ENCODE measurements around the gene POLN.
"Not testable (repeated sequence)": the region's sequence is repeated elsewhere in the genome, so short reads cannot be mapped to it uniquely, and the experiment has no call there.

The POLN gene

GRCh38 chr4:2045518-2045951 lies 196.4 kb downstream of the POLN start:
- Mint-ChIP-seq H3K4me3 (no peak overlapping the region), H3K27ac (no peak overlapping the region), H3K27me3 (peaks cover 79% of the 10 kb centered on the region), H3K36me3 (no peaks in the 10 kb centered on the region), H3K9me3 (no peaks in the 10 kb centered on the region), H3K4me1 (peaks cover 5% of the 10 kb centered on the region)
- CTCF ChIA-PET, result no interaction called here
- DNase-seq, result no peak

GRCh38 chr4:2044542-2045517 lies 197.1 kb downstream of the POLN start:
- Mint-ChIP-seq H3K27me3 (peaks cover 79% of the 10 kb centered on the region), H3K4me1 (peaks cover 9% of the 10 kb centered on the region), H3K9me3 (no peaks in the 10 kb centered on the region), H3K27ac (no peak overlapping the region), H3K4me3 (no peak overlapping the region), H3K36me3 (no peaks in the 10 kb centered on the region)
- DNase-seq, result no peak
- CTCF ChIA-PET, result no interaction called here

DNA sequence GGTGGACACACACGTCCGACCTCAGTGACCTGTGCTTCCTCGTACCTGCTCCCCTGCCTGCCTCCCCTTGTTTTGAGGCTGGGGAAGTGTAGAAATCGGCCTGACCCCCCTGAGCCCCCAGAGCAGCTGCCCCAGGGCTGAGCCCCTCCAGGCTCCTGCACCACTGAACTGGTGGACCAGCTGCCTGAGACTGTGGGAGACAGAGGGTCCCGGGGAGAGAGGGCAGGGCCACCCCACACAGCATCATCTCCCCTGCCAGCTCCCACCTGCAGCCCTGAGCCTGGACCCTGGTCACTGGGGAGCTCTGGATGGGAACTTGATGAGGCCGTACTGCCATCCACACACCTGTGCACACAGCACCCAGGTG lies 197.8 kb downstream of the POLN start:
- CTCF ChIA-PET, result no interaction called here
- no peaks in the 10 kb centered on the region for H3K36me3 Mint-ChIP-seq
- H3K9me3 Mint-ChIP-seq, result no peaks in the 10 kb centered on the region
- peaks cover 84% of the 10 kb centered on the region for H3K27me3 Mint-ChIP-seq
- peaks cover 11% of the 10 kb centered on the region for H3K4me1 Mint-ChIP-seq
- peak overlapping the region; percentile 26 for H3K4me3 Mint-ChIP-seq
- H3K27ac Mint-ChIP-seq, result no peak overlapping the region
- no peak for DNase-seq

DNA sequence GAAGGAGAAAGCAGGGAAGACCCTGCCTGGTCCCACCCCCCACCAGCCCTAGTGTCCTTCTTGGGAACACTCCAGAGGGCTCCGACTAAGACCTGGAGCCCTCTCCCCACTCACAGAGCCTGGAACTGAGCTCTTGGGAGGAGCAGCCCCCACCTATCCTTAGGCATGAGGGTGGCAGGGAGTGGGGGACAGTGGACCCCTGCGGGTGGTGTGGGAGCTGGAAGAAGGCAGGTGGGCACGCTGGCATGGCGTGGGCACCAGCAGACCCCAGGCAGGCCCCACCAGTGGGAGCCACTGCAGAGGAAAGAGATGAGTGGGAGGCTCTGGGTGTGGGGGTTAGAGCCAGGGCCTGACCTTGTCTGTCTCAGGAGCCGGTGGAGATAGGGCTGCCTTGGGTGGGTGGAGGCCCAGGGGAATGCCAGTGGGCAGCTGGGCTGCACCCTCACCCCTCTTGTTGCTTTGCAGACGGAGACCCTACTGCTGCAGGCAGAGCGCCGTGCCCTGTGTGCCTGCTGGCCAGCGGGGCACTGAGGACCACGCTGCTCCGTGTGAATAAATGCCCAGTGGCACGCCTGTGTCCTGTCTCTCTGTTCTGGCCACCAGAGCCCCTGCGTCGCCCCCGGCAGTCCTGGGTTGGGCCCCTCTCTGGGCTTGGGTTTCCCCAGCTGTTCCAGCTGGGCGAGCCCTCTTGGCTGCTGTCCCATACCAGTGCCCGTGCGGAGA lies 198.4 kb downstream of the POLN start:
- Mint-ChIP-seq H3K27ac (no peak overlapping the region), H3K4me1 (peaks cover 11% of the 10 kb centered on the region), H3K4me3 (peak overlapping the region; percentile 78), H3K36me3 (no peaks in the 10 kb centered on the region), H3K27me3 (peaks cover 85% of the 10 kb centered on the region), H3K9me3 (no peaks in the 10 kb centered on the region)
- DNase-seq, result no peak
- CTCF ChIA-PET, result no interaction called here

DNA sequence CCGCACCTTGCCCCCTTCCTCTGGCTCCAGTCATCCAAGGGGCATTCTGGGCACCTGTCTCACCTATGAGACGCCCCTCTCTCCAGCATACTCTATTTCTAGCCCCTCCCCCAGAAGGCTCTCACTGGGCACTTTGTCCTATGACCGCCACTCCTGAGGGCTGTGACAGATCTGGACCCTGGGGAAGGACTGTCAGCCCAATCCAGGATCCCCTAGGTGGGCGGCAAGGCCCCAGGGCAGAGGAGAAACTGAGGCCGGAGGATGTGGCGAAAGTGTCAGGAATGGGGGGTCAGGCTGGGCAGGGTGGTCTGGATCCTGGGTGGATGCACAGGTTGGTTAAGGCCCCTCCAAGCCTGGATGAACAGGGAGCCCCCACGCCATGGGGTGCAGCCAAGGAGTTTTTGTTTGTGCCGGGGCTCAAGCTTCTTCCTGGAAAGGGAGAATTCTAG lies 198.9 kb downstream of the POLN start:
- CTCF ChIA-PET, result no interaction called here

GRCh38 chr4:2042204-2042946 lies 199.5 kb downstream of the POLN start:
- Mint-ChIP-seq H3K4me1 (peaks cover 11% of the 10 kb centered on the region), H3K4me3 (peak overlapping the region; percentile 78), H3K27ac (peak overlapping the region; percentile 42), H3K27me3 (peaks cover 77% of the 10 kb centered on the region), H3K9me3 (no peaks in the 10 kb centered on the region), H3K36me3 (no peaks in the 10 kb centered on the region)
- CTCF ChIA-PET, result no interaction called here
- DNase-seq, result peak; percentile 65

More for the DNA sequence above, 198.9 kb downstream of the POLN start:
- DNase-seq, result no peak
- Mint-ChIP-seq H3K27me3 (peaks cover 83% of the 10 kb centered on the region), H3K36me3 (no peaks in the 10 kb centered on the region), H3K4me1 (peaks cover 11% of the 10 kb centered on the region), H3K4me3 (peak overlapping the region; percentile 78), H3K9me3 (no peaks in the 10 kb centered on the region), H3K27ac (peak overlapping the region; percentile 42)

- Mint-ChIP-seq H3K27me3 (peaks cover 77% of the 10 kb centered on the region), H3K27ac (no peak overlapping the region)
- CTCF ChIA-PET, result no interaction called here
Observed at GRCh38 chr4:2041239-2042130, 200.4 kb downstream of the POLN start.

GRCh38 chr4:2040391-2041238 lies 201.3 kb downstream of the POLN start:
- Mint-ChIP-seq H3K4me3 (peak overlapping the region; percentile 24), H3K27ac (no peak overlapping the region), H3K4me1 (peaks cover 11% of the 10 kb centered on the region), H3K36me3 (no peaks in the 10 kb centered on the region), H3K9me3 (no peaks in the 10 kb centered on the region), H3K27me3 (peaks cover 73% of the 10 kb centered on the region)
- CTCF ChIA-PET, result no interaction called here
- no peak for DNase-seq

More at GRCh38 chr4:2041239-2042130, 200.4 kb downstream of the POLN start:
- Mint-ChIP-seq H3K4me1 (peaks cover 11% of the 10 kb centered on the region), H3K4me3 (peak overlapping the region; percentile 75), H3K36me3 (no peaks in the 10 kb centered on the region), H3K9me3 (no peaks in the 10 kb centered on the region)
- DNase-seq, result peak; percentile 91

GRCh38 chr4:2036866-2037265 lies 205.1 kb downstream of the POLN start:
- Mint-ChIP-seq H3K9me3 (no peaks in the 10 kb centered on the region), H3K27ac (no peak overlapping the region), H3K4me3 (no peak overlapping the region), H3K4me1 (peaks cover 8% of the 10 kb centered on the region), H3K27me3 (peaks cover 85% of the 10 kb centered on the region), H3K36me3 (no peaks in the 10 kb centered on the region)
- no peak for DNase-seq
- CTCF ChIA-PET, result no interaction called here

GRCh38 chr4:2036327-2036726 lies 205.6 kb downstream of the POLN start:
- CTCF ChIA-PET, result no interaction called here
- Mint-ChIP-seq H3K27me3 (peaks cover 79% of the 10 kb centered on the region), H3K27ac (no peak overlapping the region), H3K4me3 (no peak overlapping the region), H3K4me1 (peaks cover 6% of the 10 kb centered on the region), H3K36me3 (no peaks in the 10 kb centered on the region), H3K9me3 (no peaks in the 10 kb centered on the region)
- DNase-seq, result no peak

DNA sequence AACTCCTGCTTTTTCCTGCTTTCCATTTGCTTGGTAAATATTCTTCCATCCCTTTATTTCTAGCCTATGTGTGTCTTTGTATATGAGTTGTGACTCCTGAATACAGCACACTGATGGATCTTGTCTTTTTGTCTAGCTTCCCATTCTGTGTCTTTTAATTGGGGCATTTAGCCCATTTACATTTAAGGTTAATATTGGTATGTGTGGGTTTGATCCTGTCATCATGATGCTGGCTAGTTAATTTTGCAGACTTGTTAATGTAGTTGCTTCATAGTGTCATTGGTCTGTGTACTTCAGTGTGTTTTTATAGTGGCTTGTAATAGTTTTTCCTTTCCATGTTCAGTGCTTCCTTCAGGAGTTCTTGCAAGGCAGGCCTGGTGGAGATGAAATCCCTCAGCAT lies 210.8 kb downstream of the POLN start:
- H3K9me3 Mint-ChIP-seq, H3K36me3 Mint-ChIP-seq, H3K27ac Mint-ChIP-seq, DNase-seq, H3K4me1 Mint-ChIP-seq, H3K4me3 Mint-ChIP-seq, CTCF ChIA-PET: not testable (repeated sequence)
- H3K27me3 Mint-ChIP-seq, result peaks cover 61% of the 10 kb centered on the region

GRCh38 chr4:2027120-2027519 lies 214.8 kb downstream of the POLN start:
- DNase-seq, CTCF ChIA-PET, H3K4me3 Mint-ChIP-seq, H3K36me3 Mint-ChIP-seq, H3K4me1 Mint-ChIP-seq, H3K9me3 Mint-ChIP-seq, H3K27ac Mint-ChIP-seq: not testable (repeated sequence)
- peaks cover 47% of the 10 kb centered on the region for H3K27me3 Mint-ChIP-seq

DNA sequence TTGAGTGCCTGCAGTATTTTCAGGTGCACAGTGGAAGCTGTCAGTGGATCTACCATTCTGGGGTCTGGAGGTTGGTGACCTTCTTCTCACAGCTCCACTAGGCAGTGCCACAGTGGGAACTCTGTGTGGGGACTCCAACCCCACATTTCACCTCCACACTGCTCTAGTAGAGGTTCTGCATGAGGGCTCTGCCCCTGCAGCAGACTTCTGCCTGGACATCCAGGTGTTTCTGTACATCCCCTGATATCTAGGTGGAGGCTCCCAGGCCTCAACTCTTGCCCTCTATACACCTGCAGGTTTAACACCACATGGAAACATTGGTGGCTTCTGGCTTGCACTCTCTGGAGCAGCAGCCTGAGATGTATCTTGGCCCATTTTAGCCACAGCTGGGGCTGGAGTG lies 216.1 kb downstream of the POLN start:
- Mint-ChIP-seq H3K9me3 (peaks cover 5% of the 10 kb centered on the region), H3K27me3 (peaks cover 57% of the 10 kb centered on the region), H3K27ac (no peak overlapping the region), H3K4me3 (no peak overlapping the region), H3K4me1 (no peaks in the 10 kb centered on the region), H3K36me3 (peaks cover 2% of the 10 kb centered on the region)
- CTCF ChIA-PET, result no interaction called here
- DNase-seq, result no peak

Measured in activated naive CD4-positive, alpha-beta T cell treated with anti-CD3 and anti-CD28 coated beads, Interleukin-2, amount 10 ng/mL, durations not matched to agents 7 days and 5 days (primary cell).